IMR-90 (cell line): ENCODE data around the gene MROH7. TPM values are rescaled to one million over a fixed set of nuclear protein-coding genes. Genes with fewer than 3 reads are reported as not detected.
"Not testable (repeated sequence)": the region's sequence is repeated elsewhere in the genome, so short reads cannot be mapped to it uniquely, and the experiment has no call there.

Source experiments
- ATAC-seq: fragments of 200-7000 bp; cut with Tn5 transposase; 2 replicates; pipeline ENCODE4 v1.9.1; 2020; ENCODE audit warnings: low read depth, mild to moderate bottlenecking, moderate library complexity
- BruUV-seq: library from RNA; stranded (reverse); fragments of 400-500 nt; replicated peaks from 2 replicates; lab custom pipeline; 2021; lab: Mats Ljungman, UMichigan
- CTCF ChIA-PET: fragments of 300-600 bp; formaldehyde crosslinking; extraction: SDS; loops from one replicate; lab custom pipeline; 2021; ENCODE audit warnings: antibody characterized with exemption; lab: Yijun Ruan, JAX
- POLR2A ChIA-PET: fragments of 300-600 bp; sonication (Branson Sonifier 250); formaldehyde crosslinking; loops from one replicate; lab custom pipeline; 2022; ENCODE audit warnings: antibody characterized with exemption; ENCODE audit not compliant: unreplicated experiment; lab: Charles Lee
- DNase-seq: peaks from one replicate; pipeline ENCODE4 v3.0.0; 2013
- H2AFZ ChIP-seq: replicated peaks from 2 replicates; pipeline ENCODE3; 2013; ENCODE audit warnings: low read length, mild to moderate bottlenecking; ENCODE audit not compliant: poor library complexity
- H2AK5ac ChIP-seq: 2 replicates; pipeline ENCODE4 v1.6.1; 2013; ENCODE audit warnings: low read depth, low read length, inconsistent platforms
- H2AK9ac ChIP-seq: replicated peaks from 2 replicates; pipeline ENCODE3; 2013; ENCODE audit warnings: mild to moderate bottlenecking, low read depth, low read length, moderate library complexity; ENCODE audit not compliant: poor library complexity
- H2BK120ac ChIP-seq: 2 replicates; pipeline ENCODE4 v1.6.1; 2013; ENCODE audit warnings: low read depth, low read length, inconsistent platforms
- H2BK15ac ChIP-seq: 3 replicates; pipeline ENCODE4 v1.6.1; 2013; ENCODE audit warnings: low read depth, low read length, inconsistent platforms
- H2BK20ac ChIP-seq: 2 replicates; pipeline ENCODE4 v1.6.1; 2013; ENCODE audit warnings: low read depth, mild to moderate bottlenecking, inconsistent platforms, low read length, moderate library complexity
- H2BK5ac ChIP-seq: 2 replicates; pipeline ENCODE4 v1.6.1; 2013; ENCODE audit warnings: mild to moderate bottlenecking, low read depth, low read length, inconsistent platforms; ENCODE audit not compliant: poor library complexity, severe bottlenecking
- H3K14ac ChIP-seq: replicated peaks from 2 replicates; pipeline ENCODE4 v1.6.1; 2013; ENCODE audit warnings: low read depth, low read length, inconsistent platforms
- H3K18ac ChIP-seq: 2 replicates; pipeline ENCODE4 v1.6.1; 2013; ENCODE audit warnings: low read depth, low read length, control low read depth
- H3K23ac ChIP-seq: 2 replicates; pipeline ENCODE4 v1.6.1; 2013; ENCODE audit warnings: low read depth, low read length, inconsistent platforms
- H3K27ac ChIP-seq: 2 replicates; pipeline ENCODE4 v1.5.1; 2013; ENCODE audit warnings: mild to moderate bottlenecking, control low read depth, low read length; ENCODE audit not compliant: insufficient read depth
- H3K27me3 ChIP-seq: 2 replicates; pipeline ENCODE4 v1.6.1; 2013; ENCODE audit warnings: low read length; ENCODE audit not compliant: control insufficient read depth, insufficient read depth
- H3K36me3 ChIP-seq: 2 replicates; pipeline ENCODE4 v1.6.1; 2013; ENCODE audit warnings: low read length, mixed read lengths; ENCODE audit not compliant: control insufficient read depth, insufficient read depth
- H3K4ac ChIP-seq: 2 replicates; pipeline ENCODE4 v1.6.1; 2013; ENCODE audit warnings: low read depth, low read length, inconsistent platforms
- H3K4me1 ChIP-seq: 2 replicates; pipeline ENCODE4 v1.6.1; 2013; ENCODE audit warnings: low read length, mixed read lengths; ENCODE audit not compliant: control insufficient read depth, insufficient read depth
- H3K4me2 ChIP-seq: 2 replicates; pipeline ENCODE4 v1.6.1; 2013; ENCODE audit warnings: low read depth, mild to moderate bottlenecking, control low read depth, low read length, moderate library complexity
- H3K4me3 ChIP-seq: 2 replicates; pipeline ENCODE4 v1.5.1; 2013; ENCODE audit warnings: low read depth, mild to moderate bottlenecking, control low read depth, low read length, moderate library complexity; ENCODE audit not compliant: insufficient read depth
- H3K56ac ChIP-seq: 2 replicates; pipeline ENCODE4 v1.6.1; 2013; ENCODE audit warnings: low read length, inconsistent platforms; ENCODE audit not compliant: insufficient read depth; ENCODE audit errors: extremely low read depth
- H3K79me1 ChIP-seq, 2 experiments: 2 replicates each; pipeline ENCODE4 v1.6.1; 2013; ENCODE audit warnings: low read length in 2 of 2, inconsistent platforms in 1 of 2, low read depth in 1 of 2
- H3K9ac ChIP-seq: 2 replicates; pipeline ENCODE4 v1.6.1; 2013; ENCODE audit warnings: low read depth, low read length, control low read depth
- H3K9me1 ChIP-seq: 2 replicates; pipeline ENCODE4 v1.6.1; 2013; ENCODE audit warnings: low read length, inconsistent platforms; ENCODE audit not compliant: insufficient read depth
- H3K9me3 ChIP-seq: 2 replicates; pipeline ENCODE4 v1.6.1; 2013; ENCODE audit warnings: low read length; ENCODE audit not compliant: control insufficient read depth, insufficient read depth
- H4K20me1 ChIP-seq: 2 replicates; pipeline ENCODE4 v1.6.1; 2013; ENCODE audit warnings: low read length, inconsistent platforms; ENCODE audit not compliant: insufficient read depth
- H4K5ac ChIP-seq: 2 replicates; pipeline ENCODE4 v1.6.1; 2013; ENCODE audit warnings: mild to moderate bottlenecking, low read depth, low read length, control low read depth
- H4K8ac ChIP-seq, 2 experiments: 2 replicates each; pipeline ENCODE4 v1.6.1; 2013; ENCODE audit warnings: low read depth in 2 of 2, low read length in 2 of 2, control low read depth in 1 of 2, inconsistent platforms in 1 of 2
- H4K91ac ChIP-seq: 2 replicates; pipeline ENCODE4 v1.6.1; 2013; ENCODE audit warnings: low read depth, low read length, inconsistent platforms; ENCODE audit not compliant: insufficient read depth
- MXI1 ChIP-seq: IDR thresholded peaks from 2 replicates; pipeline ENCODE4 v1.6.1; 2012; ENCODE audit warnings: low read depth, mild to moderate bottlenecking, low read length, moderate library complexity, borderline replicate concordance
- WGBS, 2 experiments: methylation state at CpG; one replicate each; pipeline versions ENCODE4 v1.1.5 to v1.1.7; 2013; ENCODE audit warnings: missing lambda C conversion rate in 2 of 2; ENCODE audit not compliant: insufficient read length in 1 of 2; ENCODE audit errors: extremely low coverage in 2 of 2; 5-methylcytosine and 5-hydroxymethylcytosine counted together
- dilution Hi-C: fragments of 300-500 bp; cut with HindIII; formaldehyde crosslinking; loops from one replicate; pipeline ENCODE4 v1.14.3; 2018; ENCODE audit warnings: low sequenced_read_pairs; ENCODE audit not compliant: unreplicated experiment
- in situ Hi-C: fragments of 300-500 bp; cut with MboI; formaldehyde crosslinking; loops from 3 replicates; pipeline ENCODE4 v1.14.3; 2019; ENCODE audit warnings: low sequenced_read_pairs, inconsistent platforms, mixed read lengths
- intact Hi-C: fragments of 100-400 bp; cut with micrococcal nuclease; formaldehyde crosslinking; loops from 2 replicates; pipeline ENCODE4 v1.10.0; 2022
- polyA plus RNA-seq, 3 experiments: library from polyadenylated mRNA; depleted of rRNA; stranded (reverse); fragments of >200 nt; gene quantifications; 2 replicates each; pipeline ENCODE4 v1.2.3, GENCODE V29; 2012; ENCODE audit warnings: low replicate concordance in 1 of 3
- total RNA-seq: library from RNA; depleted of rRNA; stranded (reverse); fragments of >200 nt; gene quantifications from 2 replicates; pipeline ENCODE4 v1.2.3, GENCODE V29; 2012

MROH7 gene
- total and polyA plus RNA-seq, 2 of the 4 experiments (the other 2 are of a cell fraction): not detected

DNA sequence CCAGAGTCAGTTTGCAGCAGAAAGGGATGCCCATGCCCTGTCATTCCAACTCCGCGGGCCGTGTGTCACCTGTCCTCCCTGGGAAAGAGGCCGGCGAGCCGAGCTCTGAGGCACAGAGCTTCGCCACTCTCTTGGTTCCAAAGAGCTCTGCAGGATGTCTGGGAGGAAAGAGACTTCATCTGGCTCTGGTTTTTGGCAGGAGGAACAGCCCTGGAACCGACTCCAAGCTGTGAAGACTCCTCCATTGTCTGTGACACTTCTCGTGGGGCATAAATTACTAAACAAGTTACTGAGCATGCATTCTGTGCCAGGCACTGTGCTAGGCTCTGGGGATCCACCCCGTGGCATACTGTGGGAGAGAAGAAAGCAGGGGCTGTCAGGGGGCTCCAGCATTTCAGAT, 14.4 kb upstream of the MROH7 start:
- Histone ChIP-seq H3K4me1 (no peaks in the 10 kb centered on the region), H4K91ac (no peak overlapping the region), H3K27me3 (peaks cover 25% of the 10 kb centered on the region), H2AFZ (no peak overlapping the region), H3K9me3 (no peaks in the 10 kb centered on the region), H4K8ac (no peak overlapping the region), H2BK120ac (no peak overlapping the region), H3K27ac (no peak overlapping the region), H2AK5ac (no peak overlapping the region), H3K23ac (no peak overlapping the region), H3K4ac (no peak overlapping the region), H3K4me3 (no peak overlapping the region), H2BK5ac (no peak overlapping the region), H3K14ac (no peak overlapping the region), H4K5ac (no peak overlapping the region), H3K9me1 (no peaks in the 10 kb centered on the region), H3K18ac (no peak overlapping the region), H3K79me1 (no peaks in the 10 kb centered on the region), H4K20me1 (no peaks in the 10 kb centered on the region), H3K4me2 (no peak overlapping the region), H2BK20ac (no peak overlapping the region), H2AK9ac (no peak overlapping the region), H3K56ac (no peak overlapping the region), H2BK15ac (no peak overlapping the region), H3K9ac (no peak overlapping the region), H3K36me3 (no peaks in the 10 kb centered on the region)
- POLR2A ChIA-PET: no interaction called here
- dilution Hi-C loops (no loop called here), intact Hi-C loops (no loop called here), in situ Hi-C loops (no loop called here)
- WGBS, 2 experiments: no CpG with 5 or more reads among the region's 10 CpGs
- TF ChIP-seq MXI1: no peak
- BruUV-seq: no TSS peak
- DNase-seq (no peak), ATAC-seq (no peak)
- CTCF ChIA-PET: no interaction called here

GRCh38 chr1:54635804-54636203, 5.8 kb upstream of the MROH7 start:
- DNase-seq, H4K20me1 ChIP-seq, H3K27ac ChIP-seq, H3K36me3 ChIP-seq, H2BK5ac ChIP-seq, H3K9me1 ChIP-seq, H4K8ac ChIP-seq, H4K5ac ChIP-seq, H3K4ac ChIP-seq, H2BK120ac ChIP-seq, H3K4me1 ChIP-seq, H3K18ac ChIP-seq, H3K79me1 ChIP-seq, H3K9me3 ChIP-seq, H3K4me3 ChIP-seq, ATAC-seq, intact Hi-C loops, POLR2A ChIA-PET, H2AFZ ChIP-seq, H3K56ac ChIP-seq, H2BK15ac ChIP-seq, H4K91ac ChIP-seq, H2BK20ac ChIP-seq, dilution Hi-C loops, H2AK9ac ChIP-seq, H2AK5ac ChIP-seq, H3K4me2 ChIP-seq, in situ Hi-C loops, BruUV-seq, H3K9ac ChIP-seq, H3K14ac ChIP-seq, H3K23ac ChIP-seq: not testable (repeated sequence)
- no CpG with 5 or more reads among the region's 7 CpGs for WGBS, 2 experiments
- CTCF ChIA-PET: interaction anchor here (1.1 kb wide), 1 partner anchor 758 kb away, joined by 3 read pairs; no protein-coding TSS in a partner anchor
- H3K27me3 ChIP-seq: peaks cover 13% of the 10 kb centered on the region
